GM18526 (cell line): ENCODE measurements around the gene ZNF771.

Experiments
- POLR2A ChIP-seq: IDR thresholded peaks from 3 replicates; pipeline ENCODE4 v1.6.1; 2011; ENCODE audit not compliant: insufficient read length; ENCODE audit errors: extremely low read depth

ZNF771 gene

DNA sequence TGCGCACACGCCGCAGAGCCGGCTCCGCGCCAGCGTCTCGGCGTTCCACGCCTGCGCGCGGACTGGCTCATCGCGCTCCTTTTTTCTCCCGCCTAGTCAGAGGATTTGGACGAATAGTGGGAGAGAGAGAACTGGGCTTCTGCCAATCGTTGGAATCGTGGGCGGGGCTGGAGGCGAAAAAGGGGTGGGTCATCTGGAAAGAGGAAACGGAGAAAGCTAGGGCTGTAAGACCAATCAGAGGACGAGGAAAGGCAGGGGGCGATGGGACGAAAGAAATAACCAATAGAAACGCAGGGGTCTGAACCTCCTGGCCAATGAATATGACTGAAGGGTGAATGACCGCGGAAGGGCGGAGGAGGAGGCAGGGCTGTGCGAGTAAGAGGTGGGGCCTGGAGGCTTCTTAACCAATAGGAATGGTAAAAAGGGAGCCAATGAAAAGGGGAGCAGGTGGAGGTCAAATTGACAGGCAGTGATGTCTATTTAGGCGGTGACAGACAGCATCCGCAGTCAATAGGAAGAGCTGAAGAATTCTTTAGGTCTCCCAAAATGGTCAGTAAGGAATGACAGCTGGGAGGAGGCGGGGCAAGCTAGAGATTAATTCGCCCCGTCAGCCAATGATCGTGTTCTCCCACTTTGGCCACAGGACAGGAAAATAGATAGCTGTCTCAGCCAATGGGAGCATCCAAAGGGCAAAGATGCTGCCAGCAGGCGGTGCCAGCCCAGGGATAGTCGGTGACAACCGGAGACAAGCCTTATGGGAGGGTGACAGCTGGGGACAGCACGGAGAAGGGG lies 36.8 kb upstream of the ZNF771 start, which contains the start of gene TBC1D10B:
TBC1D10B (minus strand) TSS at position 39 of the 792 bp plus-strand sequence. CDS start 311 bp downstream, outside the sequence.
- no peak for TF ChIP-seq POLR2A

DNA sequence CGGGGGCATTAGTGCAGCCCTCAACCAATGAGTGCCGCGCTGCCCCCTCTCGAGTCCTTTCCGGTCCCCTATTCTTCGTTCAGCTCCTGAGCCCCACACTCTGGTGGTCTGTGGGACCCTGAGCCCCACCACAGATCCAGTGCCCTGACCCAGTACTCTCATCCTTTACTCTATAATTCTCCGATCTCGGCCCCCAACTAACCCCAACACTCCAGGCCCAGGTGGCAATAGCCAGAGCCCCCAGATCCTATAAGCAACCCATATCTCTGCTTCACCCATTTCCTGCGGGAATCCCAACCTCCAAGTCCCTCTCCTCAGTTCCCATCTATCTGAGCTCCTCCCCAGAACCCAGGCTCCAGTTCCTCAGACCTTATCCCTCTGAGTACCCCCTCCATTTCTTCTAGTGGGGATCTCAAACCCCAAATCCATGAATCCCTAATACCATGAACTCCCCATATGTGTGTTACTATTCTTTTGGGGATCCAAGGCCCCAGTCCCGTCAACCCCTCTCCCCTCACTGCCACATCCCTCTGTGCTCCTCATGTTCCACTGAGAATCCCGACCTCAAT lies 36.1 kb upstream of the ZNF771 start:
- peak; percentile 76 for TF ChIP-seq POLR2A

DNA sequence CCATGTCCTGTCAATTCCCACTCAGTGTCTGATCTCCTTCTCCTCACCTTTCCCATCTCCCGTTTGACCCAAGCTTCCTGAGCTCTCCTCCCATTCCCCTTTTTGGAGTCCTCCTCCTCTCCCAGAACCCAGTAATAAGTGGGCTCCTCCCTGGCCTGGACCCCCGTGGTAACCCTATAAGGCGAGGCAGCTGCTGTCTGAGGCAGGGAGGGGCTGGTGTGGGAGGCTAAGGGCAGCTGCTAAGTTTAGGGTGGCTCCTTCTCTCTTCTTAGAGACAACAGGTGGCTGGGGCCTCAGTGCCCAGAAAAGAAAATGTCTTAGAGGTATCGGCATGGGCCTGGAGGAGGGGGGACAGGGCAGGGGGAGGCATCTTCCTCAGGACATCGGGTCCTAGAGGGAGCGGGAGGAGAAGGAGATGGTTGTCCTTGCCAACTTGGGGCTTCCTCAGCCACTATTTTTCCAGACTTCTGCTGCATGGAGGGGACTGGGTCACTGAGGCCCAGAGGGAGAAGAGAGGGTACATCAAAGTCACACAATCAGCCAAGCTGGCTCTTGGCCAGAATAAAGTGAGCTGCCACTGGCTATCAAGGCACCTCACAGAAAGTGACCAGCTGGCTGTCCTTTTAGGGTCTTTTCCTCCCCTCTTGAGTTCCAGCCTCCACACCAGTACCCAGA lies 35.2 kb upstream of the ZNF771 start:
- TF ChIP-seq POLR2A: no peak

DNA sequence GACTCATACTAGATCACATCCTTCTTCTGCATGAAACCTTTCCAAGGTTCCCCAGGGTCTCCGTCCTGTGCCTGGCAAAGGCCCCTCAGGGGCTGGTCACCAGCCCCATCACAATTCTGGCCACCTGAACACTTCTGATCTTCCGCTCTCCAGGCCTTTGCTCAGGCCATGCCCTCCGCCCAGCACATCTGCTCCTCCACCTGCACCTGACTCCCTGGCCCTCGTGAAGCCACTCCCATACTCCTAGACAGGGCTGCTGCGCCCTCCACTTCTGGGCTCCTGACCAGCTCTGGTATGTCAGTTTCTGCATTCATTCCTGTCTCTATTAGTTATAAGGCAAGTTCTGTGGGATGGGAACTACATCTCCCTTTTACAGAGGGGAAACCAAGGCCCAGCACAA lies 34.7 kb upstream of the ZNF771 start:
- no peak for TF ChIP-seq POLR2A

DNA sequence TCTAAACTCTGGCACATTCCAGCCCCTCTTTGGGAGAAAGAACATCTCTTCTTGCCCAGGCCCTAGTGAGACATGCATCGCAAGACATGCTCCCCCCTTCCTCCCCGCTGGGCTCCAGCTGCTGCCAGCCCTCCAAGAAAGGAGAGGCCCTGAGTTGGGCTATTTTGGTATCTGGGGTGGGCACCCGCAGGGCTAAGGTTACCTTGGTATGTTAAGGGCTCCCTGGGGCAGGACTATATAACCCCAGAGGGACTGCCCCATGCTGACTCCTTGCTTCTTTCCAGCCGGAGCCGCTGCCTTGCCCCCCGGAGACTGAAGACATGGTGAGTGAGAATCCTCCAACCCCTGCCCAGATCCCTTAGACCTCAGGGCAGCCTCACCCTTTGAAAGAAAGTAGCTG lies 32.9 kb upstream of the ZNF771 start, which contains the start of gene MYL11:
MYL11 (plus strand) TSS at position 265 of the 400 bp plus-strand sequence; CDS start at position 321, 56 bp downstream.
- TF ChIP-seq POLR2A: no peak

DNA sequence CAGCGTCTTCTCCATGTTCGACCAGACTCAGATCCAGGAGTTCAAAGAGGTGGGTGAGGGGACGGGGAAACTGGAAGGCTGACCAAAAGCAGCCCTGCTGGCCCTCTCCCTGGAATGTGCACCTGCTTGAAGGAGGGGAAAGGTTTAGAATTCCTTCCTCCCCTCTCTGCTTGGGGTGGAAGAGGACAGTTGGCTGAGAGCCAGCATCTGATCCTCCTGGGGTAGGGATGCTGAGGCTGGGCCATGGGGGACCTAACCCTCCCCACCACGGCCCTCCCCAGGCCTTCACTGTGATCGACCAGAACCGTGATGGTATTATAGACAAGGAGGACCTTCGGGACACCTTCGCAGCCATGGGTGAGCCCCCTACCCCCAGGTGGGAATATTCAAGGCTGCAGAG lies 31.5 kb upstream of the ZNF771 start:
- TF ChIP-seq POLR2A: no peak

DNA sequence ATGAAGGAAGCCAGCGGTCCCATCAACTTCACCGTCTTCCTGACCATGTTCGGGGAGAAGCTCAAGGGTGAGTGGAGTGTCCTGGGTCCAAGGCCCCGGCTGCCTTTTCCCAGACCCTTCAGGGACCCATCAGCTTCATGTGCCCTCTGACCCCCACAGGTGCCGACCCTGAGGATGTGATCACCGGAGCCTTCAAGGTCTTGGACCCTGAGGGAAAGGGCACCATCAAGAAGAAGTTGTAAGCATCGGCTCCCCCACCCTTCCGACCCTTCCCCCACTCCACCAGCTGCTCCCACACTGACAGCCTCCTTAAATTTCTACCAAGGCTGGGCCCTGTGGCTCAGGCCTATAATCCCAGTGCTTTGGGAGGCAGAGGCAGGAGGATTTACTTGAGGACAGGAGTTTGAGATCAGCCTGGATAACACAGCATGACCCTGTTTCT lies 30.9 kb upstream of the ZNF771 start:
- no peak for TF ChIP-seq POLR2A

DNA sequence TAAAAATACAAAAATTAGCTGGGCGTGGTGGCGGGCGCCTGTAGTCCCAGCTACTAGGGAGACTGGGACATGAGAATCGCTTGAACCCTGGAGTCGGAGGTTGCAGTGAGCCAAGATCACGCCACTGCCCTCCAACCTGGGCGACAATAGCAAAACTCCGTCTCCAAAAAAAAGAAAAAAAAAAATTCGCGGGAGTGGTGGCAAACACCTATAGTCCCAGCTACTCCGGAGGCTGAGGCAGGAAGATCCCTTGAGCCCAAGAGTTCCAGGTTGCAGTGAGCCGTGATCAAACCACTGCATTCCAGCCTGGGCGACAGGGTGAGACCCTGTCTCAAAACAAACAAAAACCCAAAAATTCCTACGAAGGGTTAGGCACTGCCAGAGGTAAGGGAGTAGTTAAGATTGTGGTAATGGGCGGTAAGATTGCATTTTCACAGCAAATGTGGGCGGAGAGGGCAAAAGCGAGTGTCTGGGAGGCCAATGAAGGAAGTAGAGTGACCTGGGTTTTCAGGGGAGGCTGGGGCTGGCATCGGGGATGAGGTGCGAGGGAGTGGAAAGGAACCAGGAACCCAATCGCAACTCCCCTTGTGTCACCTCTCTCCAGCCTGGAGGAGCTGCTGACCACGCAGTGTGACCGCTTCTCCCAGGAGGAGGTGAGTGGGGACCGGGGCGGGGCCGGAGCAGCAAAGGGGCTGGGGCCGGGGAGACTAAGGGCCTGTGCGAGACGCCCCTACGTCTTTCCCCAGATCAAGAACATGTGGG lies 30.2 kb upstream of the ZNF771 start:
- no peak for TF ChIP-seq POLR2A

DNA sequence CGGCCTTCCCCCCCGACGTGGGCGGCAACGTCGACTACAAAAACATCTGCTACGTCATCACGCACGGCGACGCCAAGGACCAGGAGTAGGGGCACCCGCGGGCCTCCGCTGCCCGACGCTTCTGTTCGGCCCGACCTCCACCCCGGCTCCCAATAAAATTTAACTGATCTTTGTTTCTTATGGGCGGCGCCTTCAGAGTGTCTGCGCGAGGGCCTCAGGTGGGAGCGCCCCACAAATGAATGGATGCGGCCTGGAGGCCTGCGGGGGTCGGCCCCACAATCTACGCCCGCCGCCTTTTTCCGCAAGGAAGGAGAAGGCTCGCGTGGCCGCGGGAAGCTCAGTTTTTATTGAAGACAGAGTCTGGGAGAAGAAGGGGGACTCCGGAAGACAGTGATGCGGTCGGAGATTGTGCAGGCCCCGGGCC lies 29.6 kb upstream of the ZNF771 start:
- no peak for TF ChIP-seq POLR2A

DNA sequence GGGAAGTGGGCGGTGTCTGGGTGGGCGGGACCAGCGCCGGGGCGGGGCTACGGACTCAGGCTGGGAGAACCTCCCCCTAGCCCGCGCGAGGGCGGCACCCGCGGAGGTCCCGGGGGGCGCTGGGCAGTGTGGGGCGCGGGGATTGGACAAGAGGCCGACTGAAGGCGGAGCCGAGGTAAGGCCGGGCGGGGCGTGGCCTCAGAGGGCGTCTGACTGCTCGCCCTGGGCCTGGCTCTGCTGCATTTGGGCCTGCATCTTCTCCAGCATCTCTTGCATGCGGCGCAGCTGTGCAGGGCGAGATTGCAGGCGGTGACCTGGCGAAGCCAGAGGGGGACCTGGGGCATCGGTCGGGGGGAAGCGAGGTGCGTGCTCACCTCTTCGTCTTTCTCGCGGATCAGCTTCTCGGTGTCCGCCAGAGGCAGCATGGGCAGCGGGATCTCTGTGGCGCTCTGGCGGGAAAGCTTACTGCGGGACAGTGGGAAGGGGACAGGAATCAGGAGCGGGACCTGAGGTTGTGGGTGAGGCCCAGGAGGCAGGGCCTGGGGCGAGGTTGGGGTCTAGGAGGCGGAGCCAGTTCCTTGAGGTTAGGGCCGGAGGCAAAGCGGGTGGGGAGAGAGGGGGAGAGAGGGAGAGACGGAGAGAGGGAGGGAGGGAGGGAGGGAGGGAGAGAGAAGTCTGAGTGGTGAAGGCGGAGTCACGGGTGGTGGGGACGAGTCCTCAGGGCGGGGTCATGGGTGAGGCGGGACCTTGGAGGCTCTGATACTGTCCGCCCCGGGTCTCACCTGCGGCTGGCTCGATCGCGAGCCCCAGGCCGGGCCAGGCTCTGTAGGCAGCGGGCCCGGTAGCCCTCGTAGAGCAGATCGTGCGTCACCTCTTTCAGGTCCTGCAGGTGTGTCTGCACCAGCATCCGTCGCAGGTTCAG lies 28.9 kb upstream of the ZNF771 start:
- peak; percentile 77 for TF ChIP-seq POLR2A

DNA sequence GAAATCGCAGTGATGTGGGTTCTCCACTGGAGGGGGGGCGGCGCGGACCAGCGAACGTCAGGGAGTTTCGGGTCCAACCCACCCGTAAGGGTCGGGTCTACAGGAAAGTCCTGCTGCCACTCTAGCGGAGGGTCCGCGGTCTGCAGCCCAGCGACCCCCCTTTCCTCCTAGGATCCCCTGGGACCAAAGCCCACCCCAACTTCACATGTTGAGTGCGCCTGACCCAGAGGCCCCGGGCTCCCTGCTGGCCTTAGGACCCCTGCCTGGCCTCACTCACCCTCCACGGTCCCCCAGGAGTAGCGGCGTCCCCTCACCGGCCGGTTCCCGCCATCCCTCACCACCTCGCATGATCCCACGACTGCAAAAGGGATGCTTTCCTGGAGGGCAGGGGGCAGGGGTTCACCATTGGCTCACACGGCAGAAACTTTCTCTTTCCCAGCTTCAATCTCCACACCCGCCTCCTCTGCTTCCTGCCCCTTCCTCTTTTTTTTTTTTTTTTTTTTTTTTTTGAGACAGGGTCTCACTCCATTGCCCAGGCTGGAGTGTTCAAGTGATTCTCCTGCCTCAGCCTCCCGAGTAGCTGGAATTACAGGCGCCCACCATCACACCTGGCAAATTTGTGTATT lies 28.1 kb upstream of the ZNF771 start:
- TF ChIP-seq POLR2A: no peak

DNA sequence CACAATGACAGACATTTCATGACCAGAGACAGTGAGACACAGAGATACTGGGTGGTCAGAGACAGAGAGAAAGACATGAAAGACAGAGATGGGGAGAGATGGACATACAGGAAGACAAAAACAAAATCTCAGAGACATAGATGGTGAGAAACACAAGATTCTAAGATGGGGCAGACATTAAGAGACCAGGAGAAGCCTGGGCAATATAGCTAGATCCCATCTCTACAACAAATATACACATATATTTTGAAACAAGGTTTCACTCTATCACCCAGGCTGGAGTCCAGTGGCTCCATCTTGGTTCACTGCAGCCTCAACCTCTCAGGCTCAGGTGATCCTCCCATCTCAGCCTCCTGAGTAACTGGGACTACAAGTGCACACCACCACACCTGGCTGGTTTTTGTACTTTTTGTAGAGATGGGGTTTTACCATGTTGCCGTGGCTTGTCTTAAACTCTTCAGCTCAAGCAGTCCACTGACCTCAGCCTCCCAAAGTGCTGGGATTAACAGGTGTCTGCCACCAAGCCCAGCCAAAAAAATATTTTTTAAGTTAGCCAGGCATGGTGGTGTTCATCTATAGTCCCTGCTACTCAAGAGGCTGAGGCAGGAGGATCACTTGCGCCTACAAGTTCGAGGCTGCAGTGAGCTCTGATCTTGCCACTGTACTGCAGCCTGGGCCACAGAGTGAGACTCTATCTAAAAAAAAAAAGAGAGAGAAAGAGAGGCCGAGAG lies 27.2 kb upstream of the ZNF771 start:
- no peak for TF ChIP-seq POLR2A

DNA sequence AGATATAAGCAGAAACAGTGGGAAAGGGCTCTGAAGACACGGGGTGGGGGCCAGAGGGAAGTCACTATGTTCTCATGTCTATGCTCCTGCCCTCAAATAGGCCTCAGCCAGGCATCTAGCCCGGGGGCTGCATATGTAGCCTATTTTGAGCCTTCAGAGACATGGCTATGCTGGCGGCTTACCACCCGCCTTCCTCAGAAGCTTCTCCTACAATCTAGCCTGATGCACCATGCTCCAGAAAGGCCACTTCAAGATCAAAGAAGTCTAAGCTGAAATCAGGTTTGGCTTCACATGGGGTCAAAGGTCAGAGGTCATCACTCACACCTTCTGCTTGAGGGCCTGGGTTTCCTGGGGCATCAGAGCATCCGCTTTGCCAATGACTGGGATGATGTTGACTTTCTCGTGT lies 26.6 kb upstream of the ZNF771 start:
- TF ChIP-seq POLR2A: no peak

DNA sequence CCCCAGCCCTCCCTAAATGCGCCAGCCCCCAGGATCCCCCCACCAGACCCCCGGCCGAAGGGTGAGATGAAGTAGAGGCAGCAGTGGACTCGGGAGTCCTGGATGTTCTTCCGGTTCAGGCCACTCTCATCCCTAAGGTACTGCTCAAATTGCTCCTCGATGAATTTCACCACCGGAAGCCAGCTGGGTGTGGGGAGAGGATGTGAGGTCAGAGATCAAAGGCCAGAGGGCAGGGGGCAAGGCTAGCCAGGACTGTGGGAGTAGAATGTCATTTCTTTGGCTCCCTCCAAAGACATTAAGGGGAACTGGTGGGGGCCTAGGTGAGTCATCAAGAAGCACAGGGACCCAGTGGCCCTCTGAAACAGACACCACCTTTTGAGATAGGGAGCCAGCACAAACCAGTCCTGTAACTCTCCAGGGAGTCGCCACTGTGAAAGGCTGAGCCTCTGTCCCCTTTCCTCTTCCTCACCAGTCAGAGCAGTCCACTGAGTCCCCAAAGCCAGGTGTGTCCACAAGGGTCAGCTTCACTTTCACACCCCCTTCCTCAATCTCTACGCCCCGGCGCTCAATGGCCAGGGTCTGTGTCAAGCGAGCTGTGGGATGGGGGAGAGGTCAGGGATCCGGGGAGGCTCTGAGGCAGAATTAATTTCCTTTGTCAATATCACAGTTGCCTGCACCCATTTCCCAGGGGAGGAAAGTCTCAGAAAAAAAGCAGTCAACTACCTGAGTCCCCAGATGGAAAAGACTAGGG lies 25.9 kb upstream of the ZNF771 start:
- no peak for TF ChIP-seq POLR2A
